HepG2 (cell line): ENCODE measurements around the gene ZNF530. TPM values are rescaled to one million over a fixed set of nuclear protein-coding genes. Genes with fewer than 3 reads are reported as not detected.

Source experiments
- ARHGAP35 ChIP-seq: sonication (generic); formaldehyde crosslinking; IDR thresholded peaks from 2 replicates; pipeline ENCODE4 v1.9.0; 2022; ENCODE audit warnings: mild to moderate bottlenecking, inconsistent platforms, moderate library complexity, missing genetic modification reagents, borderline replicate concordance
- CREM ChIP-seq, 2 experiments: sonication (generic) in 1 of 2; formaldehyde crosslinking in 1 of 2; IDR thresholded peaks; 2 replicates each; pipeline versions ENCODE4 v1.4.0 to v1.6.1; 2016 to 2020; ENCODE audit warnings: antibody characterized with exemption in 1 of 2, mild to moderate bottlenecking in 1 of 2, missing genetic modification reagents in 1 of 2
- GABPB1 ChIP-seq: IDR thresholded peaks from 2 replicates; pipeline ENCODE4 v1.6.1; 2016; ENCODE audit warnings: mild to moderate bottlenecking, missing genetic modification reagents, moderate library complexity, missing compliant biosample characterization
- GATAD1 ChIP-seq: IDR thresholded peaks from 2 replicates; pipeline ENCODE4 v1.6.1; 2016; ENCODE audit warnings: missing genetic modification reagents, missing compliant biosample characterization
- GATAD2A ChIP-seq: IDR thresholded peaks from 2 replicates; pipeline ENCODE4 v1.6.1; 2016
- GFI1 ChIP-seq: sonication (generic); formaldehyde crosslinking; IDR thresholded peaks from 2 replicates; pipeline ENCODE4 v1.5.0; 2020; ENCODE audit warnings: missing genetic modification reagents, mild to moderate bottlenecking, borderline replicate concordance
- HNRNPUL1 ChIP-seq: fragments of 200-400 bp; formaldehyde crosslinking; IDR thresholded peaks from 2 replicates; pipeline ENCODE4 v1.6.1; 2017; ENCODE audit warnings: low read depth, mild to moderate bottlenecking, low read length, moderate library complexity
- ISL2 ChIP-seq: sonication (generic); formaldehyde crosslinking; IDR thresholded peaks from 2 replicates; pipeline ENCODE4 v1.5.0; 2020; ENCODE audit warnings: missing genetic modification reagents
- KDM1A ChIP-seq: IDR thresholded peaks from 2 replicates; pipeline ENCODE4 v1.6.1; 2016; ENCODE audit warnings: missing compliant biosample characterization
- KDM6A ChIP-seq: IDR thresholded peaks from 2 replicates; pipeline ENCODE4 v1.6.1; 2016; ENCODE audit warnings: low read depth
- NCOR1 ChIP-seq: fragments of 200-600 bp; sonication (generic); IDR thresholded peaks from 2 replicates; pipeline ENCODE4 v1.7.0; 2017; ENCODE audit warnings: antibody characterized with exemption, low read length, borderline replicate concordance
- PPARG ChIP-seq: conservative IDR thresholded peaks from 2 replicates; pipeline ENCODE4 v1.6.1; 2016; ENCODE audit warnings: missing biosample characterization, missing genetic modification reagents
- RXRB ChIP-seq: IDR thresholded peaks from 2 replicates; pipeline ENCODE4 v1.6.1; 2016; ENCODE audit warnings: borderline replicate concordance, missing genetic modification reagents, missing compliant biosample characterization
- STAG1 ChIP-seq: sonication (generic); formaldehyde crosslinking; IDR thresholded peaks from 2 replicates; pipeline ENCODE4 v1.4.0; 2020; ENCODE audit warnings: missing genetic modification reagents
- ZFP37 ChIP-seq: sonication (generic); formaldehyde crosslinking; IDR thresholded peaks from 2 replicates; pipeline ENCODE4 v1.4.0; 2020; ENCODE audit warnings: missing genetic modification reagents, borderline replicate concordance
- ZFY ChIP-seq: sonication (generic); formaldehyde crosslinking; IDR thresholded peaks from 2 replicates; pipeline ENCODE4 v1.4.0; 2020; ENCODE audit warnings: missing genetic modification reagents
- ZNF225 ChIP-seq: sonication (generic); formaldehyde crosslinking; IDR thresholded peaks from 2 replicates; pipeline ENCODE4 v1.4.0; 2020; ENCODE audit warnings: mild to moderate bottlenecking, missing genetic modification reagents
- polyA plus RNA-seq, 8 experiments: library from polyadenylated mRNA; depleted of rRNA in 3 of 8; stranded (reverse) in 7 of 8; unstranded in 1 of 8; fragments of >200 nt; fragmentation: Illumina TruSeq in 4 of 8; extraction: Trizol in 4 of 8; gene quantifications; 2 replicates each; pipeline versions ENCODE4 v1.2.1 to v1.2.3, GENCODE V29; 2011 to 2016; ENCODE audit warnings: low read depth in 4 of 8, missing spikeins in 1 of 8, mixed read lengths in 1 of 8; ENCODE audit not compliant: insufficient read depth in 1 of 8
- total RNA-seq, 5 experiments: library from RNA; depleted of rRNA; stranded (reverse); fragments of >200 nt; fragmentation: Illumina TruSeq; extraction: Trizol; gene quantifications; 2 replicates each; pipeline ENCODE4 v1.2.3, GENCODE V29; 2016; ENCODE audit warnings: low read depth in 1 of 5
- TF ChIP-seq, protein P1 (sequence below): sonication (generic); formaldehyde crosslinking; IDR thresholded peaks from 2 replicates; pipeline ENCODE4 v1.9.0; 2022; ENCODE audit warnings: missing genetic modification reagents, mild to moderate bottlenecking, borderline replicate concordance
- TF ChIP-seq, protein P2 (sequence below): IDR thresholded peaks from 2 replicates; pipeline ENCODE4 v1.6.1; 2016; ENCODE audit warnings: mild to moderate bottlenecking
- TF ChIP-seq, protein P3 (sequence below): sonication (generic); formaldehyde crosslinking; IDR thresholded peaks from 2 replicates; pipeline ENCODE4 v1.4.0; 2020; ENCODE audit warnings: missing genetic modification reagents
- TF ChIP-seq, protein P4 (sequence below): sonication (generic); formaldehyde crosslinking; IDR thresholded peaks from 2 replicates; pipeline ENCODE4 v1.5.1; 2020; ENCODE audit warnings: mild to moderate bottlenecking, moderate library complexity, missing genetic modification reagents

ZNF530 gene
- total and polyA plus RNA-seq, 2 of the 13 experiments (the other 11 are each of a cell fraction or from before 2014, with no cell fraction given), result 1.1 to 7.8 TPM

DNA sequence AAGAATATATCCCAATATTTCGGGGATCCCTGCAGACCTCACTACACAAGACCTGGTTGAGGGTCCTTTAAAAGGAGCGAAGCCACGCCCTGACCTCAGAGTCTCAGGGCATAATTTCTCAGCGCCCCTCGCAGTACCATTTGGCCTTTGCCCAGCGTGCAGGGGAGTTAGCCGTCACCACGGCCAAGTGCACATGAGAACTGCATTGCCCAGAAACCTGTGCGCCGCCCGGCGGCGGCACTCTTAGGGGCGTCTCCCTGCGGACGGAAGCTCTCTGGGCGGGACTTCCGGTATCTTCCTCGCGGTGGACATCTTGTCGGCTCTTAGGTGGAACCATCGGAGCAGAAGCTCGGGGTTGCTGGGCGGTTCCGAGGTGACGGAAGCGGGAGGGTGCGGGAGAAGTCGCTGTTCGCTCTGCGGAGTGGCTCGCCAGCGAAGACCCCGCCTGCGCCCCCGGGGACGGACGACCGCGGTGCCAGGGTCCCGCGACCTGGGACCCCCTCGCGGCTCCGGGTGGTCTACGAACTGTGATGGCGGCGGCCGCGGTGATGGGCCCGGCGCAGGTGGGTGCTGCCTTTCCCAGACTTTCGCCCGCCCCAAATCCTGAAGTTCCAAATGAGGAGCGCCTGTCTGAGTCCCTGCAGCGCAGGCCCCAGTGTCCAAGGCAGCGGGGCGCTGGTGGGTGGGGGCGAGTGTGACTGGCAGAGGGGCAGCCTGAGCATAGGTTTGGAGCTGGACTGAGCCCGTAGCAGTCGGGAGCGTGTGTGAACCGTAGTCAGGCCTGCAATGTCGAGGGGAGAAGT lies 14.5 kb downstream of the ZNF530 start, which contains the start of gene ZNF134 (continued):
- TF ChIP-seq, protein P1, sequence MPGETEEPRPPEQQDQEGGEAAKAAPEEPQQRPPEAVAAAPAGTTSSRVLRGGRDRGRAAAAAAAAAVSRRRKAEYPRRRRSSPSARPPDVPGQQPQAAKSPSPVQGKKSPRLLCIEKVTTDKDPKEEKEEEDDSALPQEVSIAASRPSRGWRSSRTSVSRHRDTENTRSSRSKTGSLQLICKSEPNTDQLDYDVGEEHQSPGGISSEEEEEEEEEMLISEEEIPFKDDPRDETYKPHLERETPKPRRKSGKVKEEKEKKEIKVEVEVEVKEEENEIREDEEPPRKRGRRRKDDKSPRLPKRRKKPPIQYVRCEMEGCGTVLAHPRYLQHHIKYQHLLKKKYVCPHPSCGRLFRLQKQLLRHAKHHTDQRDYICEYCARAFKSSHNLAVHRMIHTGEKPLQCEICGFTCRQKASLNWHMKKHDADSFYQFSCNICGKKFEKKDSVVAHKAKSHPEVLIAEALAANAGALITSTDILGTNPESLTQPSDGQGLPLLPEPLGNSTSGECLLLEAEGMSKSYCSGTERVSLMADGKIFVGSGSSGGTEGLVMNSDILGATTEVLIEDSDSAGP (CRISPR knock-in tag), result peak; percentile 89
- TF ChIP-seq ISL2 (CRISPR knock-in tag) (peak; percentile 52; the same call in 1 of the 2 replicates), PPARG (CRISPR knock-in tag) (0 out of 2 replicates have a peak, but pooled peaks have one; percentile 14), GATAD2A (CRISPR knock-in tag) (0 out of 2 replicates have a peak, but pooled peaks have one; percentile 16), GFI1 (peak; percentile 38; the same call in 1 of the 2 replicates), CREM (IDR thresholded peaks at IDR 0.05) (peak; percentile 89), CREM (CRISPR knock-in tag; IDR thresholded peaks at IDR 0.05) (no peak), ZFY (CRISPR knock-in tag) (peak; percentile 75), GABPB1 (peak; percentile 97), KDM6A (no peak), KDM1A (CRISPR knock-in tag) (no peak), NCOR1 (no peak), GATAD1 (CRISPR knock-in tag) (peak; percentile 84), STAG1 (peak; percentile 25; the same call in 1 of the 2 replicates), ZNF225 (CRISPR knock-in tag) (peak; percentile 52; the same call in 1 of the 2 replicates), ZFP37 (CRISPR knock-in tag) (0 out of 2 replicates have a peak, but pooled peaks have one; percentile 50), RXRB (CRISPR knock-in tag) (peak; percentile 17; the same call in 1 of the 2 replicates), ARHGAP35 (CRISPR knock-in tag) (peak; percentile 64; the same call in 1 of the 2 replicates), HNRNPUL1 (no peak)
- TF ChIP-seq, protein P2, sequence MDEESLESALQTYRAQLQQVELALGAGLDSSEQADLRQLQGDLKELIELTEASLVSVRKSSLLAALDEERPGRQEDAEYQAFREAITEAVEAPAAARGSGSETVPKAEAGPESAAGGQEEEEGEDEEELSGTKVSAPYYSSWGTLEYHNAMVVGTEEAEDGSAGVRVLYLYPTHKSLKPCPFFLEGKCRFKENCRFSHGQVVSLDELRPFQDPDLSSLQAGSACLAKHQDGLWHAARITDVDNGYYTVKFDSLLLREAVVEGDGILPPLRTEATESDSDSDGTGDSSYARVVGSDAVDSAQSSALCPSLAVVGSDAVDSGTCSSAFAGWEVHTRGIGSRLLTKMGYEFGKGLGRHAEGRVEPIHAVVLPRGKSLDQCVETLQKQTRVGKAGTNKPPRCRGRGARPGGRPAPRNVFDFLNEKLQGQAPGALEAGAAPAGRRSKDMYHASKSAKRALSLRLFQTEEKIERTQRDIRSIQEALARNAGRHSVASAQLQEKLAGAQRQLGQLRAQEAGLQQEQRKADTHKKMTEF, result peak; percentile 73; the same call in 1 of the 2 replicates
- TF ChIP-seq, protein P3, sequence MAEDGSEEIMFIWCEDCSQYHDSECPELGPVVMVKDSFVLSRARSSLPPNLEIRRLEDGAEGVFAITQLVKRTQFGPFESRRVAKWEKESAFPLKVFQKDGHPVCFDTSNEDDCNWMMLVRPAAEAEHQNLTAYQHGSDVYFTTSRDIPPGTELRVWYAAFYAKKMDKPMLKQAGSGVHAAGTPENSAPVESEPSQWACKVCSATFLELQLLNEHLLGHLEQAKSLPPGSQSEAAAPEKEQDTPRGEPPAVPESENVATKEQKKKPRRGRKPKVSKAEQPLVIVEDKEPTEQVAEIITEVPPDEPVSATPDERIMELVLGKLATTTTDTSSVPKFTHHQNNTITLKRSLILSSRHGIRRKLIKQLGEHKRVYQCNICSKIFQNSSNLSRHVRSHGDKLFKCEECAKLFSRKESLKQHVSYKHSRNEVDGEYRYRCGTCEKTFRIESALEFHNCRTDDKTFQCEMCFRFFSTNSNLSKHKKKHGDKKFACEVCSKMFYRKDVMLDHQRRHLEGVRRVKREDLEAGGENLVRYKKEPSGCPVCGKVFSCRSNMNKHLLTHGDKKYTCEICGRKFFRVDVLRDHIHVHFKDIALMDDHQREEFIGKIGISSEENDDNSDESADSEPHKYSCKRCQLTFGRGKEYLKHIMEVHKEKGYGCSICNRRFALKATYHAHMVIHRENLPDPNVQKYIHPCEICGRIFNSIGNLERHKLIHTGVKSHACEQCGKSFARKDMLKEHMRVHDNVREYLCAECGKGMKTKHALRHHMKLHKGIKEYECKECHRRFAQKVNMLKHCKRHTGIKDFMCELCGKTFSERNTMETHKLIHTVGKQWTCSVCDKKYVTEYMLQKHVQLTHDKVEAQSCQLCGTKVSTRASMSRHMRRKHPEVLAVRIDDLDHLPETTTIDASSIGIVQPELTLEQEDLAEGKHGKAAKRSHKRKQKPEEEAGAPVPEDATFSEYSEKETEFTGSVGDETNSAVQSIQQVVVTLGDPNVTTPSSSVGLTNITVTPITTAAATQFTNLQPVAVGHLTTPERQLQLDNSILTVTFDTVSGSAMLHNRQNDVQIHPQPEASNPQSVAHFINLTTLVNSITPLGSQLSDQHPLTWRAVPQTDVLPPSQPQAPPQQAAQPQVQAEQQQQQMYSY (CRISPR knock-in tag), result 0 out of 2 replicates have a peak, but pooled peaks have one; percentile 29
- TF ChIP-seq, protein P4, sequence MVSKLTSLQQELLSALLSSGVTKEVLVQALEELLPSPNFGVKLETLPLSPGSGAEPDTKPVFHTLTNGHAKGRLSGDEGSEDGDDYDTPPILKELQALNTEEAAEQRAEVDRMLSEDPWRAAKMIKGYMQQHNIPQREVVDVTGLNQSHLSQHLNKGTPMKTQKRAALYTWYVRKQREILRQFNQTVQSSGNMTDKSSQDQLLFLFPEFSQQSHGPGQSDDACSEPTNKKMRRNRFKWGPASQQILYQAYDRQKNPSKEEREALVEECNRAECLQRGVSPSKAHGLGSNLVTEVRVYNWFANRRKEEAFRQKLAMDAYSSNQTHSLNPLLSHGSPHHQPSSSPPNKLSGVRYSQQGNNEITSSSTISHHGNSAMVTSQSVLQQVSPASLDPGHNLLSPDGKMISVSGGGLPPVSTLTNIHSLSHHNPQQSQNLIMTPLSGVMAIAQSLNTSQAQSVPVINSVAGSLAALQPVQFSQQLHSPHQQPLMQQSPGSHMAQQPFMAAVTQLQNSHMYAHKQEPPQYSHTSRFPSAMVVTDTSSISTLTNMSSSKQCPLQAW (CRISPR knock-in tag), result 0 out of 2 replicates have a peak, but pooled peaks have one; percentile 33
